IPS-15b (cell line): ENCODE measurements around the gene ZNF527.
"Not testable (repeated sequence)": the region's sequence is repeated elsewhere in the genome, so short reads cannot be mapped to it uniquely, and the experiment has no call there.

Source experiments
- H3K27me3 ChIP-seq: one replicate; pipeline ENCODE4 v1.6.1; 2013; ENCODE audit warnings: low read length; ENCODE audit not compliant: control insufficient read depth, insufficient read depth
- H3K36me3 ChIP-seq: one replicate; pipeline ENCODE4 v1.6.1; 2013; ENCODE audit warnings: low read length; ENCODE audit not compliant: control insufficient read depth, insufficient read depth
- H3K4me1 ChIP-seq: one replicate; pipeline ENCODE4 v1.6.1; 2013; ENCODE audit warnings: mild to moderate bottlenecking, low read length; ENCODE audit not compliant: control insufficient read depth, insufficient read depth
- H3K4me3 ChIP-seq: one replicate; pipeline ENCODE4 v1.5.1; 2013; ENCODE audit warnings: low read depth, low read length
- H3K9ac ChIP-seq: one replicate; pipeline ENCODE4 v1.6.1; 2013; ENCODE audit warnings: low read depth, mild to moderate bottlenecking, low read length
- H3K9me3 ChIP-seq: one replicate; pipeline ENCODE4 v1.6.1; 2013; ENCODE audit warnings: mild to moderate bottlenecking, low read length; ENCODE audit not compliant: control insufficient read depth, insufficient read depth

ZNF527 gene

GRCh38 chr19:37370386-37370879, 466 bp upstream of the ZNF527 start:
- H3K4me1 ChIP-seq, H3K9me3 ChIP-seq, H3K36me3 ChIP-seq, H3K27me3 ChIP-seq: not testable (repeated sequence)
- Histone ChIP-seq H3K4me3 (peak overlapping the region; percentile 82), H3K9ac (peak overlapping the region; percentile 62)

GRCh38 chr19:37389234-37389633, 18.3 kb downstream of the ZNF527 start:
- Histone ChIP-seq H3K36me3 (peaks cover 3% of the 10 kb centered on the region), H3K4me3 (no peak overlapping the region), H3K9me3 (peaks cover 21% of the 10 kb centered on the region), H3K27me3 (no peaks in the 10 kb centered on the region), H3K9ac (no peak overlapping the region), H3K4me1 (no peaks in the 10 kb centered on the region)

- not testable (repeated sequence) for H3K36me3 ChIP-seq, H3K27me3 ChIP-seq, H3K4me1 ChIP-seq, H3K9ac ChIP-seq, H3K4me3 ChIP-seq
- peaks cover 19% of the 10 kb centered on the region for H3K9me3 ChIP-seq
Observed at GRCh38 chr19:37391399-37391798, 20.5 kb downstream of the ZNF527 start.

- Histone ChIP-seq H3K9ac (no peak overlapping the region), H3K4me3 (no peak overlapping the region), H3K9me3 (peaks cover 11% of the 10 kb centered on the region), H3K4me1 (no peaks in the 10 kb centered on the region), H3K27me3 (no peaks in the 10 kb centered on the region), H3K36me3 (no peaks in the 10 kb centered on the region)
Observed at GRCh38 chr19:37401078-37401477, 30.2 kb downstream of the ZNF527 start.

- no peaks in the 10 kb centered on the region for H3K4me1 ChIP-seq
- H3K9ac ChIP-seq: no peak overlapping the region
- H3K36me3 ChIP-seq: no peaks in the 10 kb centered on the region
- no peak overlapping the region for H3K4me3 ChIP-seq
- no peaks in the 10 kb centered on the region for H3K27me3 ChIP-seq
- peaks cover 11% of the 10 kb centered on the region for H3K9me3 ChIP-seq
Observed at GRCh38 chr19:37403403-37403802, 32.5 kb downstream of the ZNF527 start.

- not testable (repeated sequence) for H3K27me3 ChIP-seq, H3K4me1 ChIP-seq, H3K36me3 ChIP-seq, H3K4me3 ChIP-seq, H3K9ac ChIP-seq
- peaks cover 11% of the 10 kb centered on the region for H3K9me3 ChIP-seq
Observed at GRCh38 chr19:37406140-37406846, 35.4 kb downstream of the ZNF527 start.

GRCh38 chr19:37412700-37413099, 41.8 kb downstream of the ZNF527 start:
- H3K9me3 ChIP-seq: peaks cover 29% of the 10 kb centered on the region
- H3K9ac ChIP-seq: no peak overlapping the region
- no peaks in the 10 kb centered on the region for H3K27me3 ChIP-seq
- H3K36me3 ChIP-seq: no peaks in the 10 kb centered on the region
- H3K4me3 ChIP-seq: no peak overlapping the region
- no peaks in the 10 kb centered on the region for H3K4me1 ChIP-seq

- Histone ChIP-seq H3K9ac (no peak overlapping the region), H3K4me1 (no peaks in the 10 kb centered on the region), H3K36me3 (no peaks in the 10 kb centered on the region), H3K27me3 (no peaks in the 10 kb centered on the region), H3K4me3 (no peak overlapping the region), H3K9me3 (peaks cover 31% of the 10 kb centered on the region)
Observed at GRCh38 chr19:37413313-37414084, 42.6 kb downstream of the ZNF527 start.
